ENCODE measurements around the gene MDM2.

The MDM2 gene

GRCh38 chr12:68855111-68855510, 47.1 kb downstream of the MDM2 start:
- no peaks in the 10 kb centered on the region for H3K36me3 ChIP-seq (ENCODE audit: low read depth)
- H3K4me1 ChIP-seq (ENCODE audit: insufficient read depth, poor library complexity, severe bottlenecking): no peaks in the 10 kb centered on the region
- H3K9me3 ChIP-seq (ENCODE audit: severe bottlenecking): no peaks in the 10 kb centered on the region
- no peak overlapping the region for H3K4me3 ChIP-seq (ENCODE audit: severe bottlenecking)
- DNase-seq (ENCODE audit: low spot score): no peak
- TF ChIP-seq, protein P1, sequence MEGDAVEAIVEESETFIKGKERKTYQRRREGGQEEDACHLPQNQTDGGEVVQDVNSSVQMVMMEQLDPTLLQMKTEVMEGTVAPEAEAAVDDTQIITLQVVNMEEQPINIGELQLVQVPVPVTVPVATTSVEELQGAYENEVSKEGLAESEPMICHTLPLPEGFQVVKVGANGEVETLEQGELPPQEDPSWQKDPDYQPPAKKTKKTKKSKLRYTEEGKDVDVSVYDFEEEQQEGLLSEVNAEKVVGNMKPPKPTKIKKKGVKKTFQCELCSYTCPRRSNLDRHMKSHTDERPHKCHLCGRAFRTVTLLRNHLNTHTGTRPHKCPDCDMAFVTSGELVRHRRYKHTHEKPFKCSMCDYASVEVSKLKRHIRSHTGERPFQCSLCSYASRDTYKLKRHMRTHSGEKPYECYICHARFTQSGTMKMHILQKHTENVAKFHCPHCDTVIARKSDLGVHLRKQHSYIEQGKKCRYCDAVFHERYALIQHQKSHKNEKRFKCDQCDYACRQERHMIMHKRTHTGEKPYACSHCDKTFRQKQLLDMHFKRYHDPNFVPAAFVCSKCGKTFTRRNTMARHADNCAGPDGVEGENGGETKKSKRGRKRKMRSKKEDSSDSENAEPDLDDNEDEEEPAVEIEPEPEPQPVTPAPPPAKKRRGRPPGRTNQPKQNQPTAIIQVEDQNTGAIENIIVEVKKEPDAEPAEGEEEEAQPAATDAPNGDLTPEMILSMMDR (IDR thresholded peaks at IDR 0.05; ENCODE audit: poor library complexity, severe bottlenecking): no peak
- no peaks in the 10 kb centered on the region for H3K27me3 ChIP-seq (ENCODE audit: insufficient read depth, poor library complexity, severe bottlenecking)
- ATAC-seq (ENCODE audit: low read depth): no peak
- H3K27ac ChIP-seq (ENCODE audit: poor library complexity, severe bottlenecking): no peak overlapping the region

GRCh38 chr12:68855771-68856170, 47.8 kb downstream of the MDM2 start:
- Histone ChIP-seq H3K4me1 (ENCODE audit: insufficient read depth, poor library complexity, severe bottlenecking) (no peaks in the 10 kb centered on the region), H3K27ac (ENCODE audit: poor library complexity, severe bottlenecking) (no peak overlapping the region), H3K27me3 (ENCODE audit: insufficient read depth, poor library complexity, severe bottlenecking) (no peaks in the 10 kb centered on the region), H3K4me3 (ENCODE audit: severe bottlenecking) (no peak overlapping the region), H3K9me3 (ENCODE audit: severe bottlenecking) (no peaks in the 10 kb centered on the region), H3K36me3 (ENCODE audit: low read depth) (no peaks in the 10 kb centered on the region)
- ATAC-seq (ENCODE audit: low read depth) (no peak), DNase-seq (ENCODE audit: low spot score) (no peak)
- TF ChIP-seq, protein P1 (IDR thresholded peaks at IDR 0.05; ENCODE audit: poor library complexity, severe bottlenecking): no peak

DNA sequence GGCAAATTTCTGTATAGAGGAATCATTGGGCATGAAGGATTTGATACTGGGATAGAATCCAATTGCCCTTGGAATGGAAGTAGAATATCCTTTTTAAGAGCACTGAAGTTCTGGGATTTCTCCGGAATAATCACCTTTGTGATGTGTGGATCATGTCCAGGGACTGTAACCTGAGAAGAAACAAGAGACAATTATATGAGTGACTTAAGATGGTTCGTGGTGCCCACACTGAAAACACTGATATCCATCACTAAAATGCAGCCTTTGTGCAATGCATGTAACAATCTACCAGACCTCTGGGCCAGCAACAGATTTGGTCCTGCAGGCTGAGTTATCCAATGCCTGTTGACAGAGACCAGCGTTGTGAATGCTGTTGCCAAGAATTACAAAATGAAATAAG, 48.5 kb downstream of the MDM2 start:
- no peaks in the 10 kb centered on the region for H3K27me3 ChIP-seq (ENCODE audit: insufficient read depth, poor library complexity, severe bottlenecking)
- no peak overlapping the region for H3K4me3 ChIP-seq (ENCODE audit: severe bottlenecking)
- ATAC-seq (ENCODE audit: low read depth): no peak

DNA sequence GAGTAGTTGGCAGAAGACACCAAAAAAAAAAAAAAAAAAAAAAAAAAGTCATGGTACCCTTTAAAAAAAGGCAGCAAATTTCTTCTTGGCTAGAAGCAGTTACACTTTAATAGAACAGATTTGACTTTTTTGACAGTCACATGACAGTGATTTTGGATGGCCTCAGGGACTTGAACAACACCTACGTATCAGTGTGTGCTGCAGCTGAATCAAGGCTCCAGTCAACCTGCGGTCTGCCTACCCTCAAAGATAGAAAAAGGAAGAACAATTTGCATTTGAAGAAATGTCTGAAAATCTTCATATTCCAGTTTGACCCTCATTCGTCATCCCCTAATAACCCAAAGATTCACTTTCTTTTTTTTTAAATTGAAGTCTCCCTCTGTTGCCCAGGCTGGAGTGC, 53.9 kb downstream of the MDM2 start:
- no peaks in the 10 kb centered on the region for H3K36me3 ChIP-seq (ENCODE audit: low read depth)
- H3K27ac ChIP-seq (ENCODE audit: poor library complexity, severe bottlenecking): no peak overlapping the region
- TF ChIP-seq, protein P1 (IDR thresholded peaks at IDR 0.05; ENCODE audit: poor library complexity, severe bottlenecking): no peak
- H3K27me3 ChIP-seq (ENCODE audit: insufficient read depth, poor library complexity, severe bottlenecking): no peaks in the 10 kb centered on the region
- DNase-seq (ENCODE audit: low spot score) (no peak), ATAC-seq (ENCODE audit: low read depth) (no peak)
- H3K9me3 ChIP-seq (ENCODE audit: severe bottlenecking): no peaks in the 10 kb centered on the region
- no peaks in the 10 kb centered on the region for H3K4me1 ChIP-seq (ENCODE audit: insufficient read depth, poor library complexity, severe bottlenecking)
- H3K4me3 ChIP-seq (ENCODE audit: severe bottlenecking): no peak overlapping the region

More for the DNA sequence above, 48.5 kb downstream of the MDM2 start:
- H3K36me3 ChIP-seq (ENCODE audit: low read depth): no peaks in the 10 kb centered on the region
- TF ChIP-seq, protein P1 (IDR thresholded peaks at IDR 0.05; ENCODE audit: poor library complexity, severe bottlenecking): no peak
- DNase-seq (ENCODE audit: low spot score): no peak
- H3K27ac ChIP-seq (ENCODE audit: poor library complexity, severe bottlenecking): no peak overlapping the region
- H3K4me1 ChIP-seq (ENCODE audit: insufficient read depth, poor library complexity, severe bottlenecking): no peaks in the 10 kb centered on the region
- H3K9me3 ChIP-seq (ENCODE audit: severe bottlenecking): no peaks in the 10 kb centered on the region

GRCh38 chr12:68863109-68863770, 55.3 kb downstream of the MDM2 start:
- ATAC-seq (ENCODE audit: low read depth): no peak
- Histone ChIP-seq H3K27me3 (ENCODE audit: insufficient read depth, poor library complexity, severe bottlenecking) (no peaks in the 10 kb centered on the region), H3K4me1 (ENCODE audit: insufficient read depth, poor library complexity, severe bottlenecking) (no peaks in the 10 kb centered on the region), H3K4me3 (ENCODE audit: severe bottlenecking) (no peak overlapping the region), H3K9me3 (ENCODE audit: severe bottlenecking) (no peaks in the 10 kb centered on the region), H3K36me3 (ENCODE audit: low read depth) (no peaks in the 10 kb centered on the region), H3K27ac (ENCODE audit: poor library complexity, severe bottlenecking) (no peak overlapping the region)
- DNase-seq (ENCODE audit: low spot score): no peak
- TF ChIP-seq, protein P1 (IDR thresholded peaks at IDR 0.05; ENCODE audit: poor library complexity, severe bottlenecking): no peak

Data from RWPE2 (cell line).